GM10266 (cell line): ENCODE results near the gene SLC16A12.

Experiments used
- DNase-seq: peaks from one replicate; pipeline ENCODE4 v3.0.0; 2012; ENCODE audit errors: extremely low spot score
- TF ChIP-seq, protein P1 (sequence below): IDR thresholded peaks from 2 replicates; pipeline ENCODE4 v1.5.1; 2012; ENCODE audit warnings: mild to moderate bottlenecking, low read depth; ENCODE audit not compliant: control insufficient read depth, insufficient read depth; ENCODE audit errors: missing control alignments

SLC16A12 gene

DNA sequence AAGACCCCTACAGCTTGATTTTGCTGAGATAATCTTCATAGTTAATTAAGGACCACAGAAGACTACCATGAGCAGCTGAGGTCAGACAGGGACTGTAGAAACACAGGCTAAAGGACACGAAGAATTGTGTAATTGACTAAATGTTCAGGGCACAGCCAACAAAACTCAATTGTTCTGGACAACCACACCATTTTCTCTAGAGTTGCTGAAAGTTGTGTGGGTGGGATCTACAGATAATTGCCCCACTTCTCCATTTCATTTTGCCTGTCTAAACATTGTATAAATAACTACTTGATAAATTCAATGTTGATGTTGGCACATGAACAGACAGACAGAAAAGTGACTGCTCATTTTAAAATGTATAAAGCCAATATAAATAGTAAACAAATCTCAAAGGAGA lies 39.0 kb upstream of the SLC16A12 start:
- TF ChIP-seq, protein P1, sequence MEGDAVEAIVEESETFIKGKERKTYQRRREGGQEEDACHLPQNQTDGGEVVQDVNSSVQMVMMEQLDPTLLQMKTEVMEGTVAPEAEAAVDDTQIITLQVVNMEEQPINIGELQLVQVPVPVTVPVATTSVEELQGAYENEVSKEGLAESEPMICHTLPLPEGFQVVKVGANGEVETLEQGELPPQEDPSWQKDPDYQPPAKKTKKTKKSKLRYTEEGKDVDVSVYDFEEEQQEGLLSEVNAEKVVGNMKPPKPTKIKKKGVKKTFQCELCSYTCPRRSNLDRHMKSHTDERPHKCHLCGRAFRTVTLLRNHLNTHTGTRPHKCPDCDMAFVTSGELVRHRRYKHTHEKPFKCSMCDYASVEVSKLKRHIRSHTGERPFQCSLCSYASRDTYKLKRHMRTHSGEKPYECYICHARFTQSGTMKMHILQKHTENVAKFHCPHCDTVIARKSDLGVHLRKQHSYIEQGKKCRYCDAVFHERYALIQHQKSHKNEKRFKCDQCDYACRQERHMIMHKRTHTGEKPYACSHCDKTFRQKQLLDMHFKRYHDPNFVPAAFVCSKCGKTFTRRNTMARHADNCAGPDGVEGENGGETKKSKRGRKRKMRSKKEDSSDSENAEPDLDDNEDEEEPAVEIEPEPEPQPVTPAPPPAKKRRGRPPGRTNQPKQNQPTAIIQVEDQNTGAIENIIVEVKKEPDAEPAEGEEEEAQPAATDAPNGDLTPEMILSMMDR: no peak

DNA sequence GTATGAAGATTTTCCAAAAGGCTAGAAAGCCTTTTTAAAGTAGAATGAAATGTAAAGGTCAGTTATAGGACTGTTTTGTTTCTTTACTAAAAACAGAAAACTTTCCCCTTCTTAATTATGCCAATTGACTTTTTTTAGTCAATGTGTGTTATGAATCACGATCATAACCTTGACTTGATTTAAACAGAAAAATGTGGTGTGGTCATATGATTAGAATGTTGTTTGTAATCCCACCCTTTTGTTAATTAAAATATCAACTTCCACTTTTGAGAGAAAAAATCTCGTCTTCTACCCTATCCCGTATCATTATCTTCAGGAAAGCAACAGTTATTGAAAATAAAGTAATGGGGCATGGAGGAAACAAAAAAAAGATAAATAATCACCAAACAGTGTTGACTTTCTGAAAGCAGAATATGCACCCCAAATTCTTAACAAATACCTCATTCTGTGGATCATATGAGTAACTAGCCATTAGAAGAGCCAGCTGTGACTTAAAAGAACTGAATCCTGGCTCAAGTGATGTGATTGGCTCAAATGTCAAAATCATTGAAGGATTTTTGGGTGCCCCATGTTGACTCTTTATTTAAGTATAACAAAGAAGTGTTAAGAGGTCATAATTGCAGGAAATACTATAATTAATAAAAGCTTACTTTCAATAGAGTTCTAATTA lies 32.3 kb upstream of the SLC16A12 start:
- DNase-seq: no peak
- TF ChIP-seq, protein P1: no peak

More for the DNA sequence above, 39.0 kb upstream of the SLC16A12 start:
- DNase-seq: no peak

DNA sequence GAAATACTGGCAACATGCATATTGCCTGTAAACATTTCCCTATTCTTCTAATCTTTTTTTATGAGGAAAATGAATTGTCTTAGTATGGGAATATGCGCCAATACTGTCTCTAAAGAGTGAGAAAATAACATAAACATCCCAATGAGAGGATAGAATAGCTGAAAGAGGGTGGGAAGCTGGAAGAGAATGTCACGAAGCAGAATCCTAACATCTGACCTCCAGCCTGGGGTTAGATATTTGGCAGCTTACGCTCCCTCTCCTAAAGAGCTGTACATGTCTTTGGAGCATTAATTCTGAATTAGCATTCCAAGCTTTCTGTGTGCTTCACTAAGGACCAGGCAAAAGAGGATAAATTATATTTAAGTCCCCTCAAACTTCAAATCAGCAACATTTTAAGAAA lies 31.6 kb upstream of the SLC16A12 start:
- no peak for DNase-seq
- TF ChIP-seq, protein P1: no peak

DNA sequence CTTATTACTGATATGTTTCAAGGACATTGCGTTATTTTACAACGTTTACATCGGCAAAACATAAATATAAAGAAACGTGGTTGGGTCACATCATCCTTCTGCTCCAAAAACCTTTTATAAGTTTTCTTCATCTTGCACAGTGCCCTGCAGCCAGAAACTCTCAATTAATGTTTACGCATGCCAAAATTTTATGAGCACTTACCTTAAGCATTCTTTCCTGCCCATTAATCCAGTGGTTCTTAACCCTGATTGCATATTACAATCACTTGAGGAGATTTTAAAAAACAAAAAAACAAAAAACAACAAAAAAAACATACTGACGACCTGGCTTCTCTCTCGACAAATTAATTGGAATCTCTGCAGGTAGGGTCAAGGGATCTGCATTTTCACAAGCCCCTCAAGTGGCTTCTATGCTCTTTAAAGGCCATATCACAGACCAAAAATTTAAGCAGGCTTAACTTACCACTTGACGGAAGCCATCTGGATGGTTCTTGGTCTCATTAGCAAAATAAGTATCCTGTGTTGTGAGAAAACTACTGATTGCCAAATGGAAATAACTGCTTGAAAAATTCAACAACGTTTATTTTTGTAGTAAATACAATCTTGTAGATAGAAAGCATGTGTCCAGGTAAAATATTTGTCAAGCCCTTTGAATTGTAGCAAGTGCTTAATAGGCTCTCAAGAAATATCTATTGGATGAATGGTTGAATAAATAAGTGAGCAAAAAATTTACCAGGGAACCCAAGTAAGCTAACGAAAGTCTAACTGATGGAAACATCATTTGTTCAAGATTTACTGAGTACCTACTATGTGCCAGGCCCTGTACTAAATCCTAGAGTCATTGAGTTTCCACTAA lies 30.9 kb upstream of the SLC16A12 start:
- TF ChIP-seq, protein P1: no peak
- no peak for DNase-seq

DNA sequence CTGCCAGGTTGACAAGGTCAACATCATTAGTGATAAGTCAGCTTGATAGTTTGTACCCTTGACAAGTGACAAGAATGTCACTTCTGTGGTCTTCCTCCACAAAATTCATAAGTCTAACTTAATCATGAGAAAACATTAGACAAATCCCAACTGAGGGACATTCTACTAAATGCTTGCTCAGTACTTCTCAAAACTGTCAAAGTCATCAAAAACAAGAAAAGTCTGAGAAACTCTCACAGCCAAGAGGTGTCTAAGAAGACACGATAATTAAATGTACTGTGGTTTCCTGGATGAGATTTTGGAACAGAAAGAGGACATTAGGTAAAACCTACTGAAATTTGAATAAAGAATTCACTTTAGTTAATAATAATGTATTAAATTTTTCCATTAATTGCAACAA lies 29.8 kb upstream of the SLC16A12 start:
- DNase-seq: no peak
- TF ChIP-seq, protein P1: no peak

DNA sequence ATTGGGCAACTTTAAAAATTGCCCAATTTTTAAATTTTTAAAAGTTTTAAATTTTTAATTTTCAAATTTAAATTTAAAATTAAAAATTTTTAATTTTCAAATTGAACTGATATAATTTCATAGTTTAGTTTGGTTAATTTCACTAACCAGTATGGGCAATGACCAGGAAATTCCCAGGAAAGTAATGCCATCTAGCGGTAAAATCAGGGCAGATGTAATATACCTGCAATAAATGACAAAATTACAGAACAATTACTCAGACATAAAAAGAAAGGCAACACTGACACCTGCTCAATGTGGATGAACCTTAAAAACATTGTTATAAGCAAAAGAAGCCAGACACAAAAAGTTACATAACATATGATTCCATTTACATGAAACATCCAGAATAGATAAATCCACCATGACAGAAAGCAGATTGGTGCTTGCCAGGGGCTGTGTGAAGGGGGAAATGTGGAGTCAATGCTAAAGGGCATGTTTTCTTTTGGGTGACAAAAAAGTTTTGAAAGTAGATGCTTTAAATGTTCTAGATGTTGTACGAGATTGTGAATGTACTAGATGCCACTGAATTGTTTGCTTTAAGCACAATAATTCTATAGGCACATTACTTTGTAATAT lies 28.6 kb upstream of the SLC16A12 start:
- peak; percentile 42 for DNase-seq
- TF ChIP-seq, protein P1: peak; percentile 60
